ENCODE data around the gene IFI6.
"Not testable (repeated sequence)": the region's sequence is repeated elsewhere in the genome, so short reads cannot be mapped to it uniquely, and the experiment has no call there.

DNA sequence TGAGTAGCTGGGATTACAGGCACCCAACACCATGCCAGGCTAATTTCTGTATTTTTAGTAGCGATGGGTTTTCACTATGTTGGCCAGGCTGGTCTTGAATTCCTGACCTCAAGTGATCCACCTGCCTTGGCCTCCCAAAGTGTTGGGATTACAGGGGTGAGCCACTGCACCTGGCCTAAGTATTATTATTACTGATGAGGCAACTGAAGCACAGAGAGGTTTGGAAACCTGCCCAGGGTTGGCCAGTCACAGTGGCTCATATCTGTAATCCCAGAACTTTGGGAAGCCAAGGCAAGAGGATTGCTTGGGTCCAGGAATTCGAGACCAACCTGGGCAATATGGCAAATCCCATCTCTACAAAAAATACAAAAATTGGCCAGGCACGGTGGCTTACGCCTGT, 44.3 kb downstream of the IFI6 start:
- TF ChIP-seq, protein P1, sequence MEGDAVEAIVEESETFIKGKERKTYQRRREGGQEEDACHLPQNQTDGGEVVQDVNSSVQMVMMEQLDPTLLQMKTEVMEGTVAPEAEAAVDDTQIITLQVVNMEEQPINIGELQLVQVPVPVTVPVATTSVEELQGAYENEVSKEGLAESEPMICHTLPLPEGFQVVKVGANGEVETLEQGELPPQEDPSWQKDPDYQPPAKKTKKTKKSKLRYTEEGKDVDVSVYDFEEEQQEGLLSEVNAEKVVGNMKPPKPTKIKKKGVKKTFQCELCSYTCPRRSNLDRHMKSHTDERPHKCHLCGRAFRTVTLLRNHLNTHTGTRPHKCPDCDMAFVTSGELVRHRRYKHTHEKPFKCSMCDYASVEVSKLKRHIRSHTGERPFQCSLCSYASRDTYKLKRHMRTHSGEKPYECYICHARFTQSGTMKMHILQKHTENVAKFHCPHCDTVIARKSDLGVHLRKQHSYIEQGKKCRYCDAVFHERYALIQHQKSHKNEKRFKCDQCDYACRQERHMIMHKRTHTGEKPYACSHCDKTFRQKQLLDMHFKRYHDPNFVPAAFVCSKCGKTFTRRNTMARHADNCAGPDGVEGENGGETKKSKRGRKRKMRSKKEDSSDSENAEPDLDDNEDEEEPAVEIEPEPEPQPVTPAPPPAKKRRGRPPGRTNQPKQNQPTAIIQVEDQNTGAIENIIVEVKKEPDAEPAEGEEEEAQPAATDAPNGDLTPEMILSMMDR (IDR thresholded peaks at IDR 0.05), result not testable (repeated sequence)
- not testable (repeated sequence) for TF ChIP-seq POLR2A (IDR thresholded peaks at IDR 0.05); POLR2AphosphoS5 (IDR thresholded peaks at IDR 0.05); EP300 (IDR thresholded peaks at IDR 0.05; ENCODE audit: low read depth)
